GM08714 (cell line): ENCODE results near the gene IFI30.
A peak's percentile ranks its signal among the peaks of the same experiment; 100 is the strongest.

ENCODE experiments used
- H3K4me3 ChIP-seq: fragments of 200-500 bp; sonication (Bioruptor generic); 2 replicates; pipeline ENCODE4 v1.5.1; 2014; ENCODE audit warnings: mild to moderate bottlenecking, low read length, inconsistent platforms
- ZNF274 ChIP-seq: IDR thresholded peaks from 2 replicates; pipeline ENCODE4 v1.6.1; 2012; ENCODE audit warnings: mild to moderate bottlenecking, low read depth, low read length

IFI30 gene

DNA sequence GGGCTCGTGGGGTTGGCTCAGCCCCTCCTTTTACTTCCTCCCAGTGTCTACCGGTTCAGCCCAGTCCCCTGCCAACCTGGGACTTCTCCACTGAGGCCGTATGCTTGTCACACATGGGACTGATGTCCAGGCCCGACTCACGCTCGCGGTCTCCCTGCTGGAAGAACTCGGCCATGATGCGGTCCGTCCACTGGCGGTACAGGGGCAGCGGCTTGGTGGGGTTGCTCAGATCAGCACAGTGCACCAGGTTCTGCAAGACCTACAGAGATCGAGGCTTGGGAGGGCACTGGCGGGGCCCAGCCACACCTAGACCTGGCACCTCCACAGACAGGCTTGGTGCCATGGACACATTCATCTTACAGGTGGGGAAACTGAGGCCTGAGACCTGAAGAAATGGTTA is 38.1 kb downstream of the IFI30 start:
- H3K4me3 ChIP-seq, result no peak overlapping the region
- no peak for TF ChIP-seq ZNF274

DNA sequence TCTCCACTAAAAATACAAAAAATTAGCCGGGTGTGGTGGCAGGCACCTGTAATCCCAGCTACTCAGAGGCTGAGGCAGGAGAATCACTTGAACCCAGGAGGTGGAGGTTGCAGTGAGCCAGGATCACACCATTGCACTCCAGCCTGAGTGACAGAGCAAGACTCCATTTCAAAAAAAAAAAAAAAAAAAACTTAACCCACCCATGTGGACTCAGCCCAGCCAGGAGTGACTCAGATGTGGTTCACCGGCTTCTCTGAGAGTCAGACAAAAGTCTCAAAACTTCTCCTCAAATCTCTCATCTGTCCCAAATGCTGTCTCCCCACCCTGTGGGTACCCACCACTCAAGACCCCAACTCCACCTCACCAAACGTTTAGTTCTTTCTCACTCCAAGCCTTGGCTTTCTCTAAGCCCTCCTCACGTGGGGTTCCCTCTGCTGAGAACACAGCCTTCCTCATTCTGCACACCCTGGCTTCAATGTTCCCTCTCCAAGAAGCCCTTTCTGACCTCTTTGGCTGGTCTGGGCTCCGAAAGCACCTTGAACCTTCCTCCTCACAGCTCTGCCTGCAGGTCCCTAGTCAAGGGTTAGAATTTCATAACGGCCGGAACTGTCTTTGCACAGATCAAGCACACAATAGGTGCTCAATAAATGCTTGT is 41.3 kb downstream of the IFI30 start:
- TF ChIP-seq ZNF274, result no peak
- no peak overlapping the region for H3K4me3 ChIP-seq

DNA sequence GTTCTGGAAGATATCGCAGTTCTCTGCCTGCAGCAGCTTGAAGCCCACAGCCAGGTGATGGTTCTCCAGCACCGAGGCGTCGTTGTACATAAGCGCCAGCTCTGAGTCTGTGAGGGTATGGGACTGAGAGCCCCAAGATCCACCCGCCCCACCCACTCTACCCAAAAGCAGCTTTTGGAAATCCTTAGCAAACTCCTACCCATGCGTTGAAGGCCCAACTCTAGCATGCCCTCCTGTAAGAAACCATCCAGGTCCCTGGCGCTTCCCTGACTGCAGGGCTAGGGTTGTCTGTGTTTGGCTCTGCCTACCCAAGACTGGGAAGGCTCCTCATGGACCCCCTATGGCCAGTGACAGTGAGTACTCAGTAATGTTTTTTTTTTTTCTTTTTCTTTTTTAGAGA is 43.2 kb downstream of the IFI30 start:
- H3K4me3 ChIP-seq, result no peak overlapping the region
- no peak for TF ChIP-seq ZNF274

DNA sequence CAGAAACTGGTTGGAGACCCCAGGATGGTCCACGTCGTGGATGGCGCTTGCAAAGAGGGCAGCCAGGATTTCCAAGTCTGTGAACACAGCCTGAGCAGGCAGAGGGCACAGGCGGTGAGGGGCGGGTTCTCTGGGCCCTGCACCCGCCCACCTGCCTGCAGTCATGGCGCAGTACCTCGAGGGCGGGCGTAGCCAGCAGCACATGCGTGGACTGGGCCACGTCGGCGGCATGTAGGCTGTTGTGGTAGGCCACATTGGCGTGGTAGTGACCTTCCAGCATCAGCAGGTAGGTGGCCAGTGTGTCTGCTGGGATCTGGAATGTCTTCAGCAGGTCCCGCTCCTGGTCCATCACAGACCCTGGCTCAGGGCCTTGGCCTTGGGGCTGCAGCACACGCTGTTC is 44.5 kb downstream of the IFI30 start:
- no peak for TF ChIP-seq ZNF274
- H3K4me3 ChIP-seq, result no peak overlapping the region

DNA sequence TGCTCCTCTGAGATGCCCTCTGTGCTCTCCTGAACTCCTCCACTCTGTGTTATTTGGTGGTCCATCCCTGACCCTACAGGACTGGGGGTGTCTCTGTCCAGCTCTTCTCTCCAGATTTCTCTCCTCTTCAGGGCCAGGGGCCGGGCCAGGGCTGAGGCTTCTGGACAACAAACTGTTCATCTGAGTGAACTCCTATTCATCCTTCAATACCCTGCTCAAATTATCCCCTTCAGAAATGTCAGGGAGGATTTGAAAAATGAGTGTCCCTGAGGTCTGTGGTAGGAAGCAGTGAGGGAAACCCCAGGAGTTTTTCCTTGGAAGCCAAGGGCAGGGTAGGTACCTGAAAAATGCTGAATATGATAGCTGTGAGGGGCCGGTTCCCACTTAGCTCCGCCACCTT is 45.0 kb downstream of the IFI30 start:
- no peak for TF ChIP-seq ZNF274
- H3K4me3 ChIP-seq, result no peak overlapping the region

DNA sequence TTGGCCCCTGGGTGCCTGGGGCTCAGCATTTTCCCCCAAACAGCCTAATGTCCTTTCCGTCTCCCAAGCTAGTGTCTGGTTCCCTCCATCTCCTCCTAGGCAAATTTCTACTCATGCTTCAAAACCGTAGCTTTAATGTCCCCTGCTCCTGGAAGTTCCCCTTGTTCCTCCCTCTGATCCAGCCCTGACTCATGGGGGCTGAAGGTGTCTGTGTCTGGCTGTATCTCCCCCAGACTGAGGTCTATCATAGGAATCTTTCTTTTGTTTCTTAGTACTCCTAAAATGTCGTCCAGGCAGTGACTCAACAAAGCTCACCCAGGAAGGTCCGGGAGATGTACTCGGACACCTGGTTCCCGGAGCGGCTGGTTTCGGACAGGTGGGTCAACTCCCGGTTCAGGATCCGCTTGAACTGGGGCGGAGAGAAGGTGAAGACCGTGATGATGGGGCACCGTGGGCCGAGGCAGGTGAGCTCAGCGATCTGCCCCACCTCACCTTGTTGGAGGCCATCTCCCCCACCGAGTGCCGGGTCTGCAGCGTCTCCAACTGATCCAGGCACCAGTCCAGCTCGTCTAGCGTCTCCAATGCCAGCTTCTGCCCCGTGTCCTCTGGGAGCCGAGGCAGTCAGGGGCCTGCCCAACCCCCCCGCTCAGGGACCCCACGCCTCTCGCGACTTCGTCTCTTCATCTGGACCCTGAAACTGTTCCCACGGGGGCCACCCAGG is 46.5 kb downstream of the IFI30 start:
- H3K4me3 ChIP-seq, result no peak overlapping the region
- TF ChIP-seq ZNF274, result no peak

DNA sequence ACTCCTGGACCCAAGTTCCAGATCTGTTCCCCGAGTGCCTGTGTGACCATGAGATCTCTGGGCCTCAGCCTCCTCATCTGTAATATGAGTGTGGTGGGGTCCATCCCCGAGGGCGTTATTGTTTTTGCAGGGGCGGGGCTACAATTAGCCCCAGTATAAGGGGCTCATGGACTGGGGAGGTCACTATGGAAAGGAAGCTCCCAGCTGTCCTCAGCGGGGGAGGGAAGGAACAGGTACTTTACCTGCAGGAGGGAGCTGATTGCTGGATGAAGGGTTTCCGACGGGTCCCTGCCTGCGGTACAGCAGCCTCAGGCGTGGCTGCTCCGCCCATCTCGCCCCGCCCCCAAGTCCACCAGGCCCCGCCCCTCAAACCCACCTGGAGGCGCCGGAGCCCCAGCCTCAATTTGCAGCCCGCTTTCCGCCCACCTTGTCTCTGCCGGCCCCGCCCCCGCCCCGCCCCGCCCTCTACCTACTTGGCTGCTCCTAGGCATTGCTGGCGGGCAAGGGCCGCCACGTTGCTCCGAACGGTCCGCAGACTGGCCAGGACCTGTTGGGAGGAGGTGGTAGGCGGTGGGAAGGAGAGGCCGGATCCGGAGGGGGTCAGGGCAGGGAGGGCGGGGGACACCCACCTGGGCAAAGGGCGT is 47.1 kb downstream of the IFI30 start:
- no peak for TF ChIP-seq ZNF274
- H3K4me3 ChIP-seq, result no peak overlapping the region

DNA sequence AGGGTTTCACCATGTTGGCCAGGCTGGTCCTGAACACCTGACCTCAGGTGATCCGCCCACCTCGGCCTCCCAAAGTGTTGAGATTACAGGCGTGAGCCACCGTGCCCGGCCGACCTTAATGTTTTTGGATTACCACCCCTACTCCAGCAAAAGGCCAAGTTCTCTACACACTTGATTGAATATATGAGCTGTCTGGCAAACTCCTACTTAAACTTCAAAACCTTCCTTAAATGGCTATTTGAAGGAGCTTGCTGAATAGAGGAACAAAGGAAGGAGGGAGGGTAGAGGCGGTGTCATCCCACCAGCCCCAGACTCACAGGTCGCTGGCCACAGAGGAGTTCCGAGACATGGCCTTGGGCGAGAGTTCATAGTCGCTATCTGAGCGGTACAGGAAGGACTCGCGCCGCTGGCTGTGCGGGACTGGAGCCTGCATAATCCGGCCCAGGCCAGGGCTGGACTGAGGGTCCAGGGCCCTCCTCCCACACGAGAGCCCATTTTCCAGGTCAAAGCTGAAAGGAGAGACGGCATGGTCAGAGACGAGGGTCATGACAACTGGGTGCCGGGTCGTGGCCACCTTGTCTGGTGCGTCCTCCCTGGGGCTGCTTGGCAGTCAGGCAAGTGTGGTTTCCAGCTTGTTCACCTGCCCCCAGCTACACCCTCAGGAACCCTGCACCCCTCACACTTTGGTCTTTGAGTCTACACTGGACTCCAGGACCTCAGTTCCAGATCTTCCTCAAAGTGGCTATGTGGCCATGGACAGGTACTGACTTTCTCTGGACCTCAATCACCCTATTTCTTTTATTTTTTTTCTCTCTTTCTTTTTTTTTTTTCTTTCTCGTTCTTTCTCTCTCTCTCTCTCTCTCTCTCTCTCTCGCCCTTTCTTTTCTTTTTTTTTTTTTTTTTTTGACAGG is 48.5 kb downstream of the IFI30 start:
- TF ChIP-seq ZNF274, result no peak
- no peak overlapping the region for H3K4me3 ChIP-seq

DNA sequence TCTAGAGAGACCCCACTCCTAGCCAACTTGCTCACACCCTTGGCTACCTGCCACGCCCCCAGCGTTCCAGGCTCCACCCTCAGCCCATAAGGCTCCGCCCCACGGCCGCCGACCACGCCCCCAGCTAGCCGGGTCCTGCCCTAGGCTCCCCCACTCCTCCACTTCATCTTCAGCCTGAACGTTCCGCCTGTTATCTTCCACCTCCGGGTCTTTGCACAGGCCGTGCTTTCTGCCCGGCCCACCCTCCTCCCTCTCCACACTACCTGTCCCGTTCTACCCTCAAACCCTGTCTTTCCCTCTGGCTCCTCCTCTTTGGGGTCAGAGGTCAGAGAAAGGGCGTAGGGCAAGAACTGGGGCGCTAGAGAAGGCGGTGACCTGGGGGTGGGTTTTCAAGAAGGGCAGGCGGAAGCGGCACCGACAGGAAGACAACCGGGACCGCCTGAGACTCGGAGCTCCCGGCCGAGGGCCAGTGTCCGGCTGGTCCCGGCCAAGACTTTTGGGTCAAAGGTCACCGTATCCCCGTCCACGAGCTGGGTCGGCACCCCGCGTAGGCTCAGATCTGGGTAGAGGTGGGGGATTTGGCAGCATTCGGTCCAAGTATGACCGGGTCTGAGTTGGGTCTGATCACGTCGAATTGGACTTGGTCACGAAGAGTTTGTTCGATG is 50.4 kb downstream of the IFI30 start:
- TF ChIP-seq ZNF274, result no peak

DNA sequence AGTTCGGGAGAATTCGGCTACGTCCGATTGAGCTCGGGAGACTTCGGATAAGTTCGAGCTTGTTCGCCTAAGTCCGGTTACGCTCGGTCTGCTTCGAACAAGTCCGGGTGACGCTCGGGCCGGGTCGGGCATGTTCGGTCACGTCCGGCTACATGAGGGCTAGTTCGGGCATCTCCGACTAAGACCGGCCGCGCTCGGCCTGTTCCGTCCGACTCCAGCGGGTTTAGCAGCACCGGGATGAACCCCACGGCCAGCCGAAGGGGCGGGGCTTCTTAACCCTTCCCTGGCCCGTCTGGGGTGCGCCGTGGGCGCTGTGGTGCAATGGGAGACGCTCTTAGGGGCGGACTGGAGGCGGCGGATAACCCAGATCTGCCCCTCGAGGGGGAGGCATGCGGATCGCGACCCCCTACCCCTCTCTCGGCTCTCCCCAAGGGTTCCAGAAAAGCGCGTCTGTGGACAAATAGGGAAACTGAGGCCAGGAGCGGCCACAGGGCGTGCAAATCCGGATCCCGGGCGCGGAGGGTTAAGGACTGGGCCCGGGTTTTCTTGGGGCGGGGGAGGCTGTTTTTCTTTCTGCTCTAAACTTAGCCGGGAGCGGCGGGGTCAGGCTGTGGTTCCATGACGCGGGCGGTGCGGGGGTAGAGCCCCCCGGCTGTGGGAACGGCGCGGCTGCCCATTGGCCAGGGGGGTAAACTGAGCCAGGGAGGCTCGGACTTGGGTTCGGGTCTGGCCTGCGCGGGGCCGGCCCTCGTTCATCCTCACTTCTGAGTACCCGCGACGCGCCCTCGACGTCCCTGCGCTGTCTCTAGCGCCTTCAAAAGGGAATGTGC is 51.1 kb downstream of the IFI30 start:
- H3K4me3 ChIP-seq, result peak overlapping the region; percentile 28; the same call in 1 of the 2 replicates
- TF ChIP-seq ZNF274, result no peak

More for the DNA sequence above, 50.4 kb downstream of the IFI30 start:
- H3K4me3 ChIP-seq, result peak overlapping the region; percentile 28; the same call in 1 of the 2 replicates

DNA sequence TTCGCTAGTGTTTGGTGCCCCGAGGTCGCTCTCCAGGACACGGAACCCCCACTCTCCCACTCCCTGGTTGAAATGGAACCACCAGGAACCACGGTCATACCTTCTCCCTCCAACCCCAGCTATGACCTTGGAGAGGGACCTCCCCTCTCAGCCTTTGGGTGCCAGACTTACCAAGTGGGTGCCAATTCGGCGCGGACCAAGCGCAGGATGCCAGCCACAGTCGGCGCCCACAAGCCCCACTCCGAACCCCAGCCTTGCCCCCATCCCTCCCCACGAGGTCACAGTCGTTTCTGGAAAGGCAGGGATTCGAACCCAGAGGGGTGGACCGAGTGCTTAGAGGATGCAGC is 51.7 kb downstream of the IFI30 start:
- TF ChIP-seq ZNF274, result no peak
- no peak overlapping the region for H3K4me3 ChIP-seq

DNA sequence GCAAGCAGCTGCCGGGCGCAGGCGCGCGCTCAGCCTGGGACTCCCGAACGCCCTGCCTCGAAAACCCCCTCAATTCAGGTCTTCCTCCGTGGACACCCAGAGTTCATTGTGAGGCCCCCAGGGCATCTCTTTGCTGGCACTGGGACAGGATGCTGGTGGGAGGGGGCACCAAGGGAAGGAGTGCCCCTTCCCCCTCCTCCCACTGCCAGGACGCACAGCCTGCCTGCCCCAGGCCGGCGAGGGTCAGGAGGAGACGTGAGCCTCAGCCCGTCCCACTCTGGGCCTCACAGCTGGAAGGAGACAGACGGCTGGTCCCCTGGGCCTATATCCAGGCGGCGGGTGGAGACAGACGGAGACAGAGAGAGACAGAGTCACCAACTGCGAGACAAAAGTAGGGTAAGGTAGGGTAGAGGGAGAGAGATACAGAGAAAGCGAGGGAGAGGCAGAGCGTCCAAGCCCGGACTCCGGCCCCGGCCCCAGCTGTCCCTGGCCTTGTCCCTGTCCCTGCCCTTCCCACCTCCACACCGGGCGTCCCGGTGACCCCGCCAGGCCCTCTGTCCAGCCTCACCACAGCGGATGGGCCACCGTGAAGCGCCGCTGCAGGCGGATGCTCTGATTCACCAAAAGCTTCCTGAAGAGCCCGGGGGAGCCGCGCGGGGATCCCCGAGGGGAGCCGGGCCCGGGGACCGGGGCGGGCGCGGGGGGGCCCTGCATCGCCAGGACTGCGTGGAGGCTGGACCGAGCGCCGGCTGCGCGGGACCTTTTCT is 52.3 kb downstream of the IFI30 start, which contains the start of gene PDE4C:
Gene PDE4C (minus strand): TSS at position 737 of the 767 bp plus-strand sequence. CDS start 23 bp downstream, at position 714.
- no peak for TF ChIP-seq ZNF274
- H3K4me3 ChIP-seq, result no peak within 1 kb of the TSS
